ENCODE measurements around the gene EXOC3L2. TPM values are rescaled to one million over a fixed set of nuclear protein-coding genes. Genes with fewer than 3 reads are reported as not detected.

EXOC3L2 gene
- total RNA-seq (2013): 0.04 TPM
- not detected for polyA plus RNA-seq
- 0.08 TPM in 1 of 2 replicates, not detected in the other for polyA minus RNA-seq
- total RNA-seq: 0 to 0.45 (median 0.04) reads per million in 11 experiments

DNA sequence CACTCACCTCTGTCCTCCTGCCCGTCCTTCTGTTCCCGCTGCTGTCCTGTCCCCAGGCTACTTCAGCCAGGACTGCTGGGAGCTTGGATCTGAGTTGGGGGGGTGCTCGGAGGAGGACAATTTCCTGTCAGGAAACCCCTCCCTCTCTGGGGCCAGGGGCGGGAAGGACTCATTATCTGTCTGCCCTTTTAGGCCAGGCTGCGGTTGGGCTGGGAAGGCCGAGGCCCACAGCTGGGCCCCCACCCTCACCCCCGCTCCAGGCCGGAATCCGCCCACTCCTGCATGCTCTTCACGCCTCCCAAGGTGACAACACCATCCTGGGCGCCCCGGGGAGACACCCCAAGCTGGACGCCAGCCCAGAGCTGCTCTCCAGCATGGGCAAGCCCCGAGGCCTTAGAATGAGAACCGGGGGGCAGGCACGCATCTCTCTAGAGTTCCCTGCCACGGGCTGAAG lies at the start of gene EXOC3L2:
Gene EXOC3L2 (minus strand): TSS at position 74 of the 454 bp plus-strand sequence. CDS start 6,362 bp downstream, outside the sequence.
- WGBS (ENCODE audit: insufficient coverage): 83% methylated on average over 13 of the region's 17 CpGs
- Histone ChIP-seq H4K20me1 (ENCODE audit: insufficient read depth, low read length) (no peaks in the 10 kb centered on the region), H3K4me2 (replicated peaks; ENCODE audit: extremely low read depth, low read length, poor library complexity, severe bottlenecking) (no peak within 1 kb of the TSS), H3K36me3 (replicated peaks in 1 of 2; ENCODE audit: control insufficient read depth in 1 of 2, insufficient read depth in 2 of 2, low read length in 2 of 2) (no peaks in the 10 kb centered on the region), H3K79me2 (ENCODE audit: insufficient read depth, low read length) (no peaks in the 10 kb centered on the region), H3K4me1 (ENCODE audit: control insufficient read depth in 1 of 2, insufficient read depth in 2 of 2, low read length in 2 of 2) (peaks cover 9 to 11% of the 10 kb centered on the region in 2 donors), H3K9me3 (replicated peaks in 1 of 2; ENCODE audit: control insufficient read depth in 1 of 2, insufficient read depth in 1 of 2, low read length in 2 of 2) (no peaks in the 10 kb centered on the region), H3K27ac (ENCODE audit: low read depth in 1 of 2, low read length in 2 of 2) (no peak within 1 kb of the TSS), H3K9ac (ENCODE audit: insufficient read depth, low read length, poor library complexity, severe bottlenecking) (no peak within 1 kb of the TSS), H3K27me3 (ENCODE audit: control insufficient read depth in 2 of 2, insufficient read depth in 2 of 2, low read length in 2 of 2) (peaks cover 0 to 2% of the 10 kb centered on the region in 2 donors), H2AFZ (ENCODE audit: insufficient read depth, low read depth, low read length, poor library complexity, severe bottlenecking) (no peak within 1 kb of the TSS), H3K4me3 (replicated peaks in 1 of 3; ENCODE audit: low read depth in 2 of 3, low read length in 3 of 3) (no peak within 1 kb of the TSS)
- peak within 1 kb of the TSS in 1 of 2 donors; percentile 31 for H3K4me3 Mint-ChIP-seq
- H3K36me3 Mint-ChIP-seq: no peaks in the 10 kb centered on the region
- intact Hi-C loops (cut with micrococcal nuclease): no loop called here
- H3K27me3 Mint-ChIP-seq (ENCODE audit: low read depth in 3 of 3): peaks cover 12 to 20% (median 14%) of the 10 kb centered on the region in 3 donors
- peak within 1 kb of the TSS in 3 of 7 donors; percentile 2 to 63 (median 17) for H3K27ac Mint-ChIP-seq
- DNase-seq: no peak
- TF ChIP-seq, protein P1, sequence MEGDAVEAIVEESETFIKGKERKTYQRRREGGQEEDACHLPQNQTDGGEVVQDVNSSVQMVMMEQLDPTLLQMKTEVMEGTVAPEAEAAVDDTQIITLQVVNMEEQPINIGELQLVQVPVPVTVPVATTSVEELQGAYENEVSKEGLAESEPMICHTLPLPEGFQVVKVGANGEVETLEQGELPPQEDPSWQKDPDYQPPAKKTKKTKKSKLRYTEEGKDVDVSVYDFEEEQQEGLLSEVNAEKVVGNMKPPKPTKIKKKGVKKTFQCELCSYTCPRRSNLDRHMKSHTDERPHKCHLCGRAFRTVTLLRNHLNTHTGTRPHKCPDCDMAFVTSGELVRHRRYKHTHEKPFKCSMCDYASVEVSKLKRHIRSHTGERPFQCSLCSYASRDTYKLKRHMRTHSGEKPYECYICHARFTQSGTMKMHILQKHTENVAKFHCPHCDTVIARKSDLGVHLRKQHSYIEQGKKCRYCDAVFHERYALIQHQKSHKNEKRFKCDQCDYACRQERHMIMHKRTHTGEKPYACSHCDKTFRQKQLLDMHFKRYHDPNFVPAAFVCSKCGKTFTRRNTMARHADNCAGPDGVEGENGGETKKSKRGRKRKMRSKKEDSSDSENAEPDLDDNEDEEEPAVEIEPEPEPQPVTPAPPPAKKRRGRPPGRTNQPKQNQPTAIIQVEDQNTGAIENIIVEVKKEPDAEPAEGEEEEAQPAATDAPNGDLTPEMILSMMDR (IDR thresholded peaks at IDR 0.05): no peak
- peaks cover 18% of the 10 kb centered on the region for H3K4me1 Mint-ChIP-seq
- H3K9me3 Mint-ChIP-seq: peaks cover 0 to 2% (median 0%) of the 10 kb centered on the region in 7 donors

DNA sequence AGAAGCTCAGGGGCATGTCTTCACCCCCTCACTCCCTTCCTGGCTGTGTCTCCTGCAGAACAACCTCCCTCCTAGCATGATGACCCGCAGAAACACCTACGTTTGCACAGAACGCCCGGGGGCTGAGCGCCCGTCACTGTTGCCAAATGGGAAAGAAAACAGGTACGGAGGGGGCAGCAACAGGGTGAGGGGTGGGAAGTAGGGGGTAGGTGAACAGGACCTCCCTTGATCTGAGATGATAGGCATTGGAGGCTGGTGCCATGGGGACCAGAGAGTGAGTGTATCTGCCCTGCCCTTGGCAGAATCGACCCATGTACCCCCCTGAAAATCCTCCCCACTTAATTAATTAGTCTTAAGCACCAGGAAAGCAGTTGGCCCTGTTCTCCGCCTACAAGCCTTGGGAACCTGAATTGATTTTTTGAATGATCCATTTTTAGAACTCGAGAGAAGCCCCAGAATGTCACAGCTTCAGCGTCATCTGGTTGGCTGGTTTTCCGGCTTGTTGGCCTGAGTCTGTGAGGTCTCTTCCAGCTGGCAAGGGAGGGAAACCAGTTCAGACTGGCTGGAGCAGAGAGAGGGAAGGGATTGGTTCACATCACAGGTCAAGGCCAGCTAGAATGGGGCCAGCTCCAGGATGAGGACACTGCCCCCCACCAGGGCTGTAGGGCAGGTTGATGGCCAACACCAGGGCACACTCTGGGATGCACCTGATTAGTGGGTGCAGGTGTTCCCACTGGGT lies 49.3 kb upstream of the EXOC3L2 start:
- Histone ChIP-seq H3K4me3 (replicated peaks in 1 of 3; ENCODE audit: low read depth in 2 of 3, low read length in 3 of 3) (no peak overlapping the region), H3K27ac (ENCODE audit: low read depth in 1 of 2, low read length in 2 of 2) (peak overlapping the region in 1 of 2 donors; percentile 11), H3K4me2 (replicated peaks; ENCODE audit: extremely low read depth, low read length, poor library complexity, severe bottlenecking) (no peak overlapping the region), H3K36me3 (replicated peaks in 1 of 2; ENCODE audit: control insufficient read depth in 1 of 2, insufficient read depth in 2 of 2, low read length in 2 of 2) (peaks cover 27 to 72% of the 10 kb centered on the region in 2 donors), H4K20me1 (ENCODE audit: insufficient read depth, low read length) (no peaks in the 10 kb centered on the region), H3K27me3 (ENCODE audit: control insufficient read depth in 2 of 2, insufficient read depth in 2 of 2, low read length in 2 of 2) (no peaks in the 10 kb centered on the region), H2AFZ (ENCODE audit: insufficient read depth, low read depth, low read length, poor library complexity, severe bottlenecking) (no peak overlapping the region), H3K9ac (ENCODE audit: insufficient read depth, low read length, poor library complexity, severe bottlenecking) (no peak overlapping the region), H3K79me2 (ENCODE audit: insufficient read depth, low read length) (no peaks in the 10 kb centered on the region), H3K9me3 (replicated peaks in 1 of 2; ENCODE audit: control insufficient read depth in 1 of 2, insufficient read depth in 1 of 2, low read length in 2 of 2) (peaks cover 0 to 5% of the 10 kb centered on the region in 2 donors), H3K4me1 (ENCODE audit: control insufficient read depth in 1 of 2, insufficient read depth in 2 of 2, low read length in 2 of 2) (peaks cover 0 to 8% of the 10 kb centered on the region in 2 donors)
- DNase-seq: no peak
- TF ChIP-seq, protein P1 (IDR thresholded peaks at IDR 0.05): no peak
- Mint-ChIP-seq H3K4me1 (peaks cover 5% of the 10 kb centered on the region), H3K36me3 (peaks cover 50 to 86% of the 10 kb centered on the region in 2 donors), H3K4me3 (no peak overlapping the region), H3K9me3 (peaks cover 0 to 17% (median 0%) of the 10 kb centered on the region in 7 donors), H3K27ac (peak overlapping the region in 5 of 7 donors; percentile 19 to 74 (median 22)), H3K27me3 (ENCODE audit: low read depth in 3 of 3) (no peaks in the 10 kb centered on the region)
- intact Hi-C loops (cut with micrococcal nuclease): no loop called here
- 94% methylated on average over 4 of the region's 12 CpGs for WGBS (ENCODE audit: insufficient coverage)

All from CD14-positive monocyte (primary cell).